HEK293T (cell line): ENCODE results near the gene POLR2F.

Experiments used
- ARNT ChIP-seq: fragments of 450-650 bp; IDR thresholded peaks from 2 replicates; pipeline ENCODE4 v1.6.1; 2017; ENCODE audit warnings: mild to moderate bottlenecking
- BHLHE40 ChIP-seq: fragments of 450-650 bp; IDR thresholded peaks from 2 replicates; pipeline ENCODE4 v1.6.1; 2016; ENCODE audit warnings: mild to moderate bottlenecking, moderate library complexity, borderline replicate concordance
- CTBP1 ChIP-seq: fragments of 450-650 bp; IDR thresholded peaks from 2 replicates; pipeline ENCODE4 v1.6.1; 2016; ENCODE audit warnings: borderline replicate concordance
- ELF4 ChIP-seq: fragments of 450-650 bp; IDR thresholded peaks from 2 replicates; pipeline ENCODE4 v1.6.1; 2017; ENCODE audit warnings: antibody characterized with exemption
- FOXA1 ChIP-seq: fragments of 450-650 bp; IDR thresholded peaks from 2 replicates; pipeline ENCODE4 v1.6.1; 2016; ENCODE audit warnings: mild to moderate bottlenecking
- FOXK2 ChIP-seq: fragments of 450-650 bp; IDR thresholded peaks from 2 replicates; pipeline ENCODE4 v1.6.1; 2016; ENCODE audit warnings: mild to moderate bottlenecking
- L3MBTL2 ChIP-seq: fragments of 450-650 bp; conservative IDR thresholded peaks from 2 replicates; pipeline ENCODE4 v1.6.1; 2016; ENCODE audit warnings: mild to moderate bottlenecking
- LEF1 ChIP-seq: fragments of 450-650 bp; IDR thresholded peaks from 2 replicates; pipeline ENCODE4 v1.6.1; 2017; ENCODE audit warnings: mild to moderate bottlenecking, borderline replicate concordance
- NFRKB ChIP-seq: fragments of 450-650 bp; IDR thresholded peaks from 2 replicates; pipeline ENCODE4 v1.6.1; 2016; ENCODE audit warnings: mild to moderate bottlenecking, moderate library complexity
- SP1 ChIP-seq: fragments of 450-650 bp; IDR thresholded peaks from 2 replicates; pipeline ENCODE4 v1.6.1; 2017
- SUZ12 ChIP-seq: fragments of 450-650 bp; IDR thresholded peaks from 2 replicates; pipeline ENCODE4 v1.6.1; 2016; ENCODE audit warnings: mild to moderate bottlenecking
- ZNF384 ChIP-seq: fragments of 450-650 bp; IDR thresholded peaks from 2 replicates; pipeline ENCODE4 v1.6.1; 2016
- TF ChIP-seq, protein P1 (sequence below): fragments of 450-650 bp; IDR thresholded peaks from 2 replicates; pipeline ENCODE4 v1.6.1; 2016

DNA sequence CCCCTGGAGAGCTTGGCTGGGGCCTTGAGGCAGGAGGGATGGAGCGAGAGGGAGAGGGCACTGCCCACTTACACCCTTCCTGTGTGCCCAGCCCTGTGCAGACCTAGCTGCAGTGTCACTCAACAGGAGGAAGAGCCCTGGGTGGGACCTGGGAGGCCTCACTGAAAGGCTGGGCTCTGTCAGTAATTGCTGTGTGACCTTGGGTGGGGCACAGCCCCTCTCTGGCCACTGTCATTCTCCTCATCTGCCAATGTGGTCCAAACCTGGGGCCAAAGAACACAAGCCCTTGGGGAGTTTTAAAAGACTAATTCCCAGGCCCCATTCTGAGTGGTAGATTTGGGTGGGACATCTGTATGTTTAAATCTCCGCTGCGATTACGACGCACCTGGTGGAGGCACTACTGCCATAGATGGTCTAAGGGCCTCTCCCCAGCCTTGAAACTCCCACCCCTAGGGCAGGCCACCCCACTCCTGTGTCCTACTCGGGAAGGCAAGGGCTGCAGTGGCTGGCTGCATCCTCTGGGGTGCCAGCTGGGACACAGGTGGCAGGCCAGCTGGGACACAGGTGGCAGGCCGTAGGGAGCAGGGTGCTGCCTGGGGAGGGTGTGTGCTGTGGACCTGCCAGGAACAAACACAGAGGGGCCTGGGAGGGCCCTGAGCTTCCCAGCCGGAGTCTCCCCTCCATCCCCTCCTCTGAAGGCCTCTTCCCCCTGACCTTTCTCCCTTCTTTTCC, 43.2 kb downstream of the POLR2F start:
- no peak for TF ChIP-seq FOXA1
- no peak for TF ChIP-seq LEF1
- TF ChIP-seq SP1 = no peak
- no peak for TF ChIP-seq ZNF384
- no peak for TF ChIP-seq SUZ12
- TF ChIP-seq, protein P1, sequence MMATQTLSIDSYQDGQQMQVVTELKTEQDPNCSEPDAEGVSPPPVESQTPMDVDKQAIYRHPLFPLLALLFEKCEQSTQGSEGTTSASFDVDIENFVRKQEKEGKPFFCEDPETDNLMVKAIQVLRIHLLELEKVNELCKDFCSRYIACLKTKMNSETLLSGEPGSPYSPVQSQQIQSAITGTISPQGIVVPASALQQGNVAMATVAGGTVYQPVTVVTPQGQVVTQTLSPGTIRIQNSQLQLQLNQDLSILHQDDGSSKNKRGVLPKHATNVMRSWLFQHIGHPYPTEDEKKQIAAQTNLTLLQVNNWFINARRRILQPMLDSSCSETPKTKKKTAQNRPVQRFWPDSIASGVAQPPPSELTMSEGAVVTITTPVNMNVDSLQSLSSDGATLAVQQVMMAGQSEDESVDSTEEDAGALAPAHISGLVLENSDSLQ = no peak
- TF ChIP-seq BHLHE40 = no peak
- no peak for TF ChIP-seq CTBP1
- no peak for TF ChIP-seq L3MBTL2
- TF ChIP-seq NFRKB = no peak
- no peak for TF ChIP-seq FOXK2
- no peak for TF ChIP-seq ELF4
- no peak for TF ChIP-seq ARNT
